A549 treated with Hydrocortisone at 1 μM for 4 hours (cell line): Measurements from ENCODE around the gene TMLHE. TPM values are rescaled to one million over a fixed set of nuclear protein-coding genes. Genes with fewer than 3 reads are reported as not detected.

Experiments
- total RNA-seq: library from RNA; stranded (reverse); fragments of 200-300 nt; extraction: Qiagen RNA extraction; gene quantifications from 5 replicates; pipeline ENCODE4 v1.2.3, GENCODE V29; 2022

The TMLHE gene
- 8.8 to 9.7 TPM (median 9.1 TPM) in 5 replicates for total RNA-seq

GRCh38 chrX:155612312-155613224, at the start of gene TMLHE, which contains the start of gene SPRY3:
TSS of gene TMLHE (minus strand) at chrX:155612952. CDS start at chrX:155545276, 67,676 bp downstream.
TSS of gene SPRY3 (plus strand) at chrX:155612586.

GRCh38 chrX:155458471-155458870, 154.3 kb downstream of the TMLHE start, which contains the start of gene F8A3:
TSS of gene F8A3 (minus strand) at chrX:155458620. CDS start at chrX:155458600, 20 bp downstream.

Other genes starting within 250 kb of the TMLHE start
- gene F8A2, start 230.9 kb downstream of the TMLHE start, total RNA-seq = not detected in 5 replicates
- 0.53 to 1.2 TPM (median 0.91 TPM) in 5 replicates for gene F8A3, start 154.3 kb downstream of the TMLHE start, total RNA-seq
- 0.09 to 0.15 TPM (median 0.13 TPM) in 5 replicates for gene SPRY3, start 366 bp downstream of the TMLHE start, total RNA-seq